Loucy (cell line): ENCODE measurements around the gene STIM1.

Experiments
- EZH2phosphoT487 ChIP-seq: fragments of 200-600 bp; IDR thresholded peaks from 2 replicates; pipeline ENCODE4 v1.6.1; 2018; ENCODE audit warnings: antibody characterized with exemption, mild to moderate bottlenecking, moderate library complexity, borderline replicate concordance
- TF ChIP-seq, protein P1 (sequence below): fragments of 200-600 bp; sonication (generic); conservative IDR thresholded peaks from 2 replicates; pipeline ENCODE4 v1.5.1; 2014; ENCODE audit warnings: mild to moderate bottlenecking, antibody characterized with exemption, low read length

- TF ChIP-seq, protein P1, sequence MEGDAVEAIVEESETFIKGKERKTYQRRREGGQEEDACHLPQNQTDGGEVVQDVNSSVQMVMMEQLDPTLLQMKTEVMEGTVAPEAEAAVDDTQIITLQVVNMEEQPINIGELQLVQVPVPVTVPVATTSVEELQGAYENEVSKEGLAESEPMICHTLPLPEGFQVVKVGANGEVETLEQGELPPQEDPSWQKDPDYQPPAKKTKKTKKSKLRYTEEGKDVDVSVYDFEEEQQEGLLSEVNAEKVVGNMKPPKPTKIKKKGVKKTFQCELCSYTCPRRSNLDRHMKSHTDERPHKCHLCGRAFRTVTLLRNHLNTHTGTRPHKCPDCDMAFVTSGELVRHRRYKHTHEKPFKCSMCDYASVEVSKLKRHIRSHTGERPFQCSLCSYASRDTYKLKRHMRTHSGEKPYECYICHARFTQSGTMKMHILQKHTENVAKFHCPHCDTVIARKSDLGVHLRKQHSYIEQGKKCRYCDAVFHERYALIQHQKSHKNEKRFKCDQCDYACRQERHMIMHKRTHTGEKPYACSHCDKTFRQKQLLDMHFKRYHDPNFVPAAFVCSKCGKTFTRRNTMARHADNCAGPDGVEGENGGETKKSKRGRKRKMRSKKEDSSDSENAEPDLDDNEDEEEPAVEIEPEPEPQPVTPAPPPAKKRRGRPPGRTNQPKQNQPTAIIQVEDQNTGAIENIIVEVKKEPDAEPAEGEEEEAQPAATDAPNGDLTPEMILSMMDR = no peak
- TF ChIP-seq EZH2phosphoT487 = no peak
Measured at GRCh38 chr11:3901249-3902025, 46.0 kb downstream of the STIM1 start.
